Activated gamma-delta T cell treated with Interleukin-2 at 50 U/mL for 16 hours (primary cell): Measurements from ENCODE around the gene ABAT.
"Not testable (repeated sequence)": the region's sequence is repeated elsewhere in the genome, so short reads cannot be mapped to it uniquely, and the experiment has no call there.

ENCODE experiments used
- DNase-seq: peaks from one replicate; pipeline ENCODE4 v3.0.0-alpha.2; 2020

ABAT gene

DNA sequence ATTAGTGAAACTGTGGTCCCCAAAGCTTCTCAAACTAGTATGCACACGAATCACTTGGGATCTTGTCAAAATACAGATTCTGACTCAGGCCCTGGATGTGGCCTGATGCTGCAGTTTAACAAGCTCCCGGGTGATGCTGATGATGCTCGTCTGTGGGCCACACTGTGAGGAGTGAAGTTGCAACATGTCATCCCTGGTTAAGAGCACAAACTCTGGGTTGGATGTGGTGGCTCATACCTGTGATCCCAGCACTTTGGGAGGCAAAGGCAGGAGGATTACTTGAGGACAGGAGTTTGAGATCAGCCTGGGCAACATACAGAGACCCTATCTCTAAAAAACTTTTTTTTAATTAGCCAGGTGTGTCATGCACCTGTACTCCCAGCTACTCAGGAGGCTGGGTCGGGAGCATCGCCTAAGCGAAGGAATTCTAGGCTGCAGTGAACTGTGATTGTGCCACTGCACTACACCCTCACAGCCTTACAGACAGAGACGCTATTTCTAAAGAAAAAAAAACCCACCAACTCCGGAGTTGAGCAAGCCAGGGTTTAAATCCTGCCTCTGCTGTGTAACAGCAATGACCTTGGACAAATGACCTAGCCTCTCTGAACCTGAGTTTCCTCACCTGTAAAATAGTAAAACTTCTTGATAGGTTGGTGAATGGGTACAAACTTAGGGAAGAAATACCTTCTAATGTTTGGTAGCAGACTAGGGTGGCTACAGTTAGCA is 24.4 kb upstream of the ABAT start:
- DNase-seq: no peak

DNA sequence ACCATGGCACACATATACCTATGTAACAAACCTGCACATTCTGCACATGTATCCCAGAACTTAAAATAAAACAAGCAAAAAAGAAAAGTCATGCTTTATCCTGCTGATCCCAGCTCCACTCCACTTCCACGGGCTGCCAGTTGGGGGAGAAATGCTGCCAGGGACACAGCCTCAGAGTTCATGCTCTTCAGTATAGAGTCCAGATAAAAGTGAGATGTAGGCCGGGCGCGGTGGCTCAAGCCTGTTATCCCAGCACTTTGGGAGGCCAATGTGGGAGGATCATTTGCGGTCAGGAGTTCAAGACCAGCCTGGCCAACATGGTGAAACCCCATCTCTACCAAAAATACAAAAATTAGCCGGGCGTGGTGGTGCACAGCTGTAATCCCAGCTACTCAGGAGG is 22.5 kb upstream of the ABAT start:
- not testable (repeated sequence) for DNase-seq

DNA sequence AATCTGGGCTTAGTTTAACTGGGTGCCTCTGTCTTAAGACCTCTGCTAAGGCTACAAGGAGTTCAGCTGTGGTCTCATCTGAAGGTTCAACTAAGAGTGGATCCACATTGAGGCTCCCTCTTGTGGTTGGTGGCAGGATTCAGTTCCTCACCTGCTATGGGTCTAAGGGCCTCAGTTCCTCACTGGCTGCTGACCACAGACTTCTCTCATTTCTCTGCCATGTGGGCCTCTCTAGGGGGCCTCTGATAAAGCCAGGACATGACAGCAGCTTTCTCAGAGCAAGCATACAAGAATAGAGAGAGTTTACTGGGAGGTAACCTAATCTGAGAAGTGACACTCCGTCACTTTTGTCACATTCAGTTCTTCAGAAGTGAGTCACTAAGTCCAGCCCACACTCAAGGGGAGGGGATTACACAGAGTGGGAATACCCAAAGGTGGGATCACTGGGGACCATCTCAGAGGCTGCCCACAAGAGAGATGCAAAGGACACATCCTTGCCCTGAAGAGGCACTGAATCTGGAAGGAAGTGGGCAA is 19.2 kb upstream of the ABAT start:
- no peak for DNase-seq

DNA sequence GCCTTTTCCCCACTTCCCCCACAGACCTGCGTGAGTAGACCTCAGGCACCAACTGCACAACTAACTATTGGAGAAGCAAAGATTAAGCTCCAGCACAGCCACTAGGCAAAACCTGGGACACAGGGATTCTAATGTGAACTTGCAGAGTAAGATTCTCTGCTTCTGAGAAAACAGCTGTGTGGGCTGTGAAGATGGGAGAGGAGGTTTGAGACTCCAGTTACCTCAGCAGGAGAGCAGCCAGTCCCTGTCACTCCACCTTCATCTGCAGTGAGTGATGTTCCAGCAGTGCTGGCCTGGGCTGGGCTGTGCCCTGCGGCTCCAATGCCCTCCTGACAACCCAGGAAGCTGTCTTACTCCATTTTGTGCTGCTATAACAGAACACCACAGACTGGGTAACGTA is 18.0 kb upstream of the ABAT start:
- no peak for DNase-seq

- DNase-seq: peak; percentile 34
Observed at GRCh38 chr16:8660841-8661301, 13.5 kb upstream of the ABAT start.

DNA sequence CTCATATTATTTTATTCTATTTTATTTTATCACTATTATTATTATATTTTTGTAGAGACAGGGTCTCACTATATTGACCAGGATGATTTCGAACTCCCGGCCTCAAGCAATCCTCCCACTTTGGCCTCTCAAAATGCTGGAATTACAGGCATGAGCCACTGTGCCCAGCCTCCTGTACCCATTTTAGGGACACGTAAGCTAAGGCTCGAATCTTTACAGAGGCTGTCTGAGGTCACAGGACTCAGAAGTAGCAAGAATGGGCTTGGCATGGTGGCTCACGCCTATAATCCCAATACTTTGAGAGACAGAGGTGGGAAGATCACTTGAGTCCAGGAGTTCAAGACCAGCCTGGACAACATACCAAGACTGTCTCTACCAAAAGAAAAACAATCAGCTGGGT is 12.7 kb upstream of the ABAT start:
- DNase-seq: no peak

DNA sequence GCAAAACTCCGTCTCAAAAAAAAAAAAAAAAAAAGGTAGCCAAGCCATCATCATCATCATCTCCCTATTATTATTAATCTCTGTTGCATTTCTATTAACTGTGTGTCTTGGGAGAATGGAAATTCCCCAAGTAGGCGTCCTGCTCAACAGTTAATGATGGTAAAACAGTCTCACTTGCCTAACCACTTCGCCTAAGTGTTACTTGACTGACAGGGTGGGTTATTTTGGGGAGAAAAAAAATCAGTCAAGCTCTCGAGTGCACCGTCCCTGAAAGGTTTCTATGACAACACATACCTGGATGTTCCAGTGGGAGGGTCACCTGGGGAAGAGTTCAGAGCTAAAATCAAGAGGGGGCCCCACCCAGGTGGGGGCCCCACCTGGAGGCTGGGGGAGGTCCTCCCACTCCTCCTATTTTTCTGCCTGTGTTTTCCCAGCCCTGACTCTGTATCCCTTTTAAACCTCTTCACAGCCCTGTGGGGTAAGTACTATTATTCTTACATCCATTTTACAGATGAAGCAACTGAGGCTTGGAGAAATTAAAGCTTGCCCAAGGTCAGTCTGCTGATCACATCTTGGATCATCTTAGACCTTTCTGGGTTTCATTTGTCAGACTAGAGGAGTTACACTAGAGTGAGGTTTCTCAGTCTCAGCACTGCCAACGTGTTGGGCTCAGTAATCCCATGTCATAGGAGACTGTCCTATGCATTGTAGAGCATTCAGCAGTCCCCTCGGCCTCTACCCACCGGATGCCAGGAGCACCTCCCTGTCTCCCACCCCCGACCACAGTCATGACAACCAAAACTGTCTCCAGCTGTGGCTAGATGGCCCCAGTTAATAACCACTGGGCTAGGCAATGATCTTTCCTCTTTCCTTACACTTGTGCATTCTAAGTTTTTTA is 11.0 kb upstream of the ABAT start:
- DNase-seq: no peak

DNA sequence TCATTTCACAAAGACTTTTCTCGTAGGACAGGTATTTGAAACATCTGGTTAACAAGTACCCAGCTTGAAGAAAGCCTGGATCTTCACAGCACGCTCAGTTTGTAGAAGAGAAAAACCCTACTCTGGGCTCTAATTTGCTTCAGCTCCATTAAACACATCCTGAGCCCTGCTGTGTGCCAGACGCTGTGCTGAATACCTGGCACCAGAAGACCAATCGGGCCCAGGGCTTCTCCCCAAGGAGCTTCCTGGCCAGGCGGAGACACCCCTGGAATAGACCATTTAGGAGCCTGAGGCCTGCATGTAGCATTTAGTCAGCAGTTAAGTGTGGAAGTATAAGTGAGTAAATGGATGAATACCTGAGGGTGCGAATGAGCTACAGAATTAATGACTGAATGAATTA is 8.9 kb upstream of the ABAT start:
- no peak for DNase-seq

DNA sequence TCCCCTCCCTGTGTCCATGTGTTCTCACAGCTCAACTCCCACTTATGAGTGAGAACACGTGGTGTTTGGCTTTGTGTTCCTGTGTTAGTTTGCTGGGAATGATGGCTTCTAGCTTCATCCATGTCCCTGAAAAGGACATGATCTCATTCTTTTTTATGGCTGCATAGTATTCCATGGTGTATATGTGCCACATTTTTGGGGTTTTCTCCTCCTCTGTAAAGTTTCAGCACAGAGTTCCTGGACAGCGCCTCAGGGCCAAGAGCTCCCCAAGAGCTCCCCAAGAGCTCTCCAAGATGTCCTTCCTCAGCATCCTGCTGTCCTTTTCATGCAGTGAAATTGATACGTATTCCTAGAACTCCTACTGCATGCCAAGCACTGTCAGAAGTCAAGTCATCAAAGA is 6.9 kb upstream of the ABAT start:
- no peak for DNase-seq

DNA sequence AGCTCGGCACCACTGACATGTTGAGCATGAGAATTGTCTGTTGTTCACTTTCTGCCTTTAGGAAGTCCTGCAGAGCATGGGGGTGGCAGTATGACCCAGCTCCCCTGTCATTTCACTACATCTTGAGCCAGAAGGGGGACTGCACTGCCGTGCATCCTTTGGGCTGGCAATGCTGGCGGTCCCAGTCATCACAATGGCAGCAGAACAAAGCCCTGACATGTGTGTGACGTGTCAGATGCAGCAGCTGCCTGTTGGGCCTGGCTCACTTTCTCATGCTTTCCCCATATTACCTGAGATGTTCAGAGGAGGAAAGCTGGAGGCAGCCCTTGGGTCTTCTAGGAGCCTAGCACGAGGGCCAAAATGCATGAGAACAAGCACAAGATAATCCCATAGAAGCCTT is 6.3 kb upstream of the ABAT start:
- no peak for DNase-seq

GRCh38 chr16:8669481-8669880 is 4.9 kb upstream of the ABAT start:
- no peak for DNase-seq

GRCh38 chr16:8670014-8670560 is 4.3 kb upstream of the ABAT start:
- no peak for DNase-seq

- DNase-seq: no peak
Observed at GRCh38 chr16:8673611-8674412, 605 bp upstream of the ABAT start.

- peak; percentile 48 for DNase-seq
Observed at GRCh38 chr16:8675183-8676159, 1.1 kb downstream of the ABAT start.

DNA sequence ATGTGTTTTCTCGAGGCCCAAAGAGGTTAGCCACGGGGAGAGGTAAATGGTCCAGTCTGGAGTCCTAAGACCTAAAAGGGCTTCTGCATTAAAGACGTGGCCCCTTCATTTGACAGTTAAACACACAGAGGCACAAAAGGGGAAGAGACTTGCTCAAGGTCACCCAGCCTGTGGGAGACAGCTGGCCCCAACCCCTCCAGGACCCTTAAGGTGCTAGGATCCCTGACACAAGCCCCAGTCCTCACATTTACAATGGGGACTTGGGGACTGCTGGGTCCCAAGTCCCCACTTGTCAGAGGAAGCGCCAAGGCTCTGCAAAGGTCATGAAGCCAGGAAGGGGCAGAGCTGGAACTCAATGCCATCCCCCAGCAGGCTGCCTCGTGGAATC is 1.7 kb downstream of the ABAT start:
- DNase-seq: no peak

- no peak for DNase-seq
Observed at GRCh38 chr16:8676737-8677375, 2.4 kb downstream of the ABAT start.

DNA sequence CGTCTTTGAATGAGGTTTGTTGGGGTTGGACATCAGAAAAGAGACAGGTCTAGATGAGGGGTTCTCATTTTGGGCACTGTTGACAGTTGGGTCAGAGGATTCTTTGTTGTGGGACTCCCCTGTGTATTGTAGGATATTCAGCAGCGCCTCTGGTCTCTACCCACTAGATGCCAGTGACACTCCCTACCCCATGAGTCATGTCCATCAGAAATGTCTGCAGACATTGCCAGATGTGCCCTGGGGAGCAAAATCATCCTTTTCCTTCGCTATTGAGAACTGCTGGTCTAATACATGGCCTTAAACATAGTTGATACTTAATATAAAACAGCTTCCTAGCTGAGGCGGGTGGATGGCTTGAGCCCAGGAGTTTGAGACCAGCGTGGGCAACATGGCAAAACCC is 3.1 kb downstream of the ABAT start:
- no peak for DNase-seq

- no peak for DNase-seq
Observed at GRCh38 chr16:8678068-8678927, 3.9 kb downstream of the ABAT start.

GRCh38 chr16:8679151-8679550 is 4.7 kb downstream of the ABAT start:
- DNase-seq: no peak
